Fibroblast of mammary gland (primary cell): ENCODE data around the gene SLC6A19.

ENCODE experiments used
- DNase-seq: peaks from one replicate; pipeline ENCODE4 v3.0.0-alpha.2; 2010; ENCODE audit warnings: low read depth
- H3K4me3 ChIP-seq: 2 replicates; pipeline ENCODE4 v1.5.1; 2011; ENCODE audit warnings: low read depth, mild to moderate bottlenecking, low read length, moderate library complexity; ENCODE audit not compliant: control insufficient read depth
- CTCF ChIP-seq: conservative IDR thresholded peaks from 2 replicates; pipeline ENCODE4 v1.5.1; 2011; ENCODE audit warnings: low read depth, low read length, inconsistent platforms; ENCODE audit not compliant: control insufficient read depth, insufficient read depth

Gene SLC6A19

GRCh38 chr5:1180841-1181271, 20.5 kb upstream of the SLC6A19 start:
- TF ChIP-seq CTCF = no peak
- no peak for DNase-seq
- no peak overlapping the region for H3K4me3 ChIP-seq

- no peak for TF ChIP-seq CTCF
- H3K4me3 ChIP-seq = no peak overlapping the region
These were observed 19.7 kb upstream of the SLC6A19 start for GRCh38 chr5:1181451-1182359.

GRCh38 chr5:1182360-1182632, 19.1 kb upstream of the SLC6A19 start:
- no peak for TF ChIP-seq CTCF
- no peak overlapping the region for H3K4me3 ChIP-seq
- DNase-seq = no peak

More at GRCh38 chr5:1181451-1182359, 19.7 kb upstream of the SLC6A19 start:
- no peak for DNase-seq

- no peak for DNase-seq
- no peak overlapping the region for H3K4me3 ChIP-seq
- TF ChIP-seq CTCF = no peak
These were observed 18.6 kb upstream of the SLC6A19 start for GRCh38 chr5:1182633-1183423.

DNA sequence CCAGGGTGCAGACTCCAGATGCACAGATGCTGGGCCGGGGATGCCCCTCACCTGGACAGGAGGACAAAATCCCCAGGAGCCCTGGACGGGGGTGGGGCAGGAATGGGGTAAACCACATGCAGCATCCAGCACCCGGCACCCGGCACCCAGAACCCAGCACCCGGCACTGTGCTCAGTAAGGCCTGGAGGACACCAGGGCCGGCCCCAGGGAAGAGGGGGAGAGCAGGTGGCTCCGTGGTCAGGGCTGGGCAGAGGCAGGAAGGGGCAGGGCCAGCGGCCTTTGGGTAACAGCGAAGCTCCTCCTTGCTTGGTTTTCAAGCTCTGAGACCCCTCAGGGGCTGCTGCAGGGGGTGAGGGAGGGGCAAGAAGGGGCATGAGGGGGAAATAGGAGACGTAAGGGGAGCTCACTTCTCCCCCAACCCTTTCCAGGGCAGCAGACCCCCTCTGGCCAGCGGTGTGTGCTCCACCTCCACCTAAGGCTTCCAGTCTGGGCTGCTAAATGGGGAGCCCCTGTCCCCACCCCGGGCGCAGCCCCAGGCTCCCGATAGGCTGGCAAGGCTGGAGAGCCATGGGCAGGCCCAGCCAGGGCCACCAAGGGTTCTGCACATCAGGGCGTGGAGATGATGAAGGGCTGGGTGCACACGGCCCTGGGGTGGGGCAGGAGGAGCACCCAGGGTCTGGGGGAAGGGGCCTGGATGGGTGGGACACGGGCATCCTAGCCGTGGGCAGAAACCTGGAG, 17.8 kb upstream of the SLC6A19 start:
- TF ChIP-seq CTCF = no peak
- no peak for DNase-seq
- H3K4me3 ChIP-seq = no peak overlapping the region

- TF ChIP-seq CTCF = no peak
- no peak overlapping the region for H3K4me3 ChIP-seq
- no peak for DNase-seq
These were observed 17.3 kb upstream of the SLC6A19 start for GRCh38 chr5:1184163-1184470.
